SIG-M5 treated with dmso at 0.1 percent for 504 hours (cell line): Measurements from ENCODE around the gene SLC35G6.
"Not testable (repeated sequence)": the region's sequence is repeated elsewhere in the genome, so short reads cannot be mapped to it uniquely, and the experiment has no call there.

Experiments used
- DNase-seq: peaks from one replicate; lab custom pipeline; 2025; ENCODE audit not compliant: unreplicated experiment; lab: John Stamatoyannopoulos, UW

SLC35G6 gene

GRCh38 chr17:7459961-7460545 is 21.2 kb upstream of the SLC35G6 start:
- no peak for DNase-seq

DNA sequence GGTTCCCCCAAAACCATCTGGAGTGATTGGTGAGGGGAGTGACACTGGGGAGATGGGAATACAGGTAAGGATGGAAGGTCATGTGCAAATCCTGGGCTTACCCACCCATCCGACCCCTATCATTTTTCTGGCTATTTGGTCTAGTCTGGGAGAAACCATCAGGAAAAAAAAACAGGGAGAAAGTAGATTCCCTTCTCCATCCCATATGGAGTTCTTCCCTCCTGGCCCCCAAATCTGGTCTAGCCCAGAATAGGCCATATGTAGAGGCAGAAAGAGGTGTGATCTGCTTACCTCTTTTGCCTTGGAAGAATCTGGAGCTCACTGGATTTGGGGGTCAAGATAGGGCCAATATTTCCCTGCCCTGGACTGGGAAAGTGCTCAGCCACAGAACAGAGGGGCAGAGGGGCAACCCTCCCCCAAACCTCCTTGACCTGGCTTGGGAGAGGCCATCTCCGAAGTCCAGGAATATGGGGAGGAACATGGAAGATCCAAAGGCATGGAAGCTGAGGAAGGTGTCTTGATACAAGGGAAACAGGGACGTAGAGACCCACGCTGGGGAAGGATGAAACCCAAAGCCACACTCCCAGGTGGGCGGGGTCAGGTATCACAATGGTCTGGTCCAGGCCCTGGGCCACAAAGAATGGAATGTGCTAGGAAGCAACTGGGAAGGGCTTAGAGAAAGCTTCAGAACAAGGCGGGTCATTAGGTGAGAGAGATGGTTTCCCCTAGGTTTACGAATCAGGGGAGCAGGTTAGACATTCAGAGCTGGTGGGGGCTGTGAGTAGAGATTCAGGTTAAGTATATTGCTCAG is 20.2 kb upstream of the SLC35G6 start:
- DNase-seq, result no peak

DNA sequence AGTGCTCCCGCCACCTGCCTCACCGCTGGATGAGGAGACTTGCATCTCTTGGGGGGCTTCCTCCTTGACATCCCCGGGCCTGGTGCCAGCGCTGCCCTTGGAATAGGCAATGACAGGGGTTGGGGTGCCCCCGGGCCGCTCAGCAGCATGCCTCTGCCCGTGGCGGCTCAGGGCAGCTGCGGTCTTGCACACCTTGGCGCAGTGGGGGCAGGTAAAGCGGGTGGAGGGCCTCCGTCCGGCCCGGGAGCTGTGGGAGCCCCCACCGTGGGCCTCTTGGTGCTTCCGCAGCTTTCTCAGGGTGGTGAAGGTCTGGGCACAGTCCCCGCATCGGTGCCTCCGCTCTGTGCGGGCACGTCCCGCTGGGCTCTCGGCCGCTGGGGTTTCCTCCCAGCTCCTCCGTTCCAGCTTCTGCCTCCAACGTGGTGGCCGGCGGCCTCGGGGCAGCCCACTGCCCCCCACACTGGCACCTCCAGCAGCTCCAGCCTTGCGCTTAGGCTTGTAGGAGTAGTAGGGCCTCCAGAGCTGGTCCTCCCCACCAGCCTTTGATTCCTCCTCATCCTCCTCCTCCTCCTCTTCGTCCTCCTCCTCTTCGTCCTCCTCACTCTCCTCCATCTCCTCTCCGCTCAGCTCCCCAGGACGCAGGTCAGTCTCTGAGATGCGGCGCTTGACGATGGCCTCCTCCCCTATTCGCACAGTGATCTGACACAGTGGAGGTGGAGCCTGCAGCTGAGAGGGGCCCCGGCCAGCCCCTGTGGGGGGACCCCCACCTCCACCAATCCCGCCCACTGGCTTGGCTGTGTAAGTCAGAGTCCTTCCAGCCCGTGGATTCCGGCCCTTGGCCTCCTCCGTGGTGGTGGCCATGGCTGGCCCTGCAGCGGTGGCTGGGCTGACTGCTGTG is 18.5 kb upstream of the SLC35G6 start:
- no peak for DNase-seq

- DNase-seq, result no peak
Measured at GRCh38 chr17:7463372-7463846, 17.8 kb upstream of the SLC35G6 start.

GRCh38 chr17:7464081-7464480 is 17.2 kb upstream of the SLC35G6 start:
- no peak for DNase-seq

DNA sequence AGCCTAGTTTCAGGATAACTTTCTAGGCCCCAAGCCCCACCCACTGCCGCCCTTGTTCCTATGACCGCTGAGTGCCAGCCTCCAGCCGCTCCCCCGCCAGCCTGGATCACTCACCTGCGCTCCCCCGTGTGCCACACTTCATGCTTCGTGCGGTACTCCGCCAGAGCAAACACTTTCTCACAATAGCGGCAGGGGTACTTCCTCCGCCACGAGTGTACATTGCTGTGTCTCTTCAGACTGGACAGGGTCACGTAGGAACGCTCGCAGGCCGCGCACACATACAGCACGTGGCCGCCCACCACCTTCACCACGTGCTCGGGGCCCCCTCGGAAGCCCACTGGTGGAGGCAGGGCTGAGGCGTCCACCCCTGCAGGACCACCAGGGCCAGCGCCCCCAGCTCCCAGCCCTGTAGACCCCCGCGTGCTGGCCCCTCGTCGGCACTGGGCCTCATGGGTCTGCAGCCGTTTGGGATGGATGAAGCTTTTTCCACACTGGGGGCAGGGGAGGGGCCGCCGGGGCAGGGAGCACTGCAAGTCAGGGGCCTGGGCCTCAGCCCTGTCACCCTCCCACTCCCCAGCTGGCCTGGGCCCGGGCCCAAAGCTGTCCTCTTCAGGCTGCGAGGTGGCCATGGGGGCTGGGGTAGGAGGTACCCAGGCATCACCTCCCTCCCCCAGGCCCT is 15.5 kb upstream of the SLC35G6 start:
- no peak for DNase-seq

DNA sequence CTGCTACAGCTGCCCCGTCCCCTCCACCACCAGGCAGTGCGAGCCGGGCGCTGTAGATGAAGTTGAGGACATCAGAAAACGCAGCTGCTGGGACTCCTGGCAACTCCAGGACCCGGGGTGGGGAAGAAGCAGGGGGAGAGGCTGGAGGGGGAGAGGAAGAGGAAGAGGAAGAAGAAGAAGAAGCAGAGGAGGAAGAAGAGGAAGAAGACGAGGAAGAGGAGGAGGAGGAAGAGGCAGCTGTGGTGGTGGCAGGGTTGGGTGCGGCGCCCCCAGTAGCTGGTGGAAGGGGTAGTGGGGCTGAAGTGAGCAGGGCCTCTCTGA is 15.0 kb upstream of the SLC35G6 start:
- DNase-seq, result no peak

DNA sequence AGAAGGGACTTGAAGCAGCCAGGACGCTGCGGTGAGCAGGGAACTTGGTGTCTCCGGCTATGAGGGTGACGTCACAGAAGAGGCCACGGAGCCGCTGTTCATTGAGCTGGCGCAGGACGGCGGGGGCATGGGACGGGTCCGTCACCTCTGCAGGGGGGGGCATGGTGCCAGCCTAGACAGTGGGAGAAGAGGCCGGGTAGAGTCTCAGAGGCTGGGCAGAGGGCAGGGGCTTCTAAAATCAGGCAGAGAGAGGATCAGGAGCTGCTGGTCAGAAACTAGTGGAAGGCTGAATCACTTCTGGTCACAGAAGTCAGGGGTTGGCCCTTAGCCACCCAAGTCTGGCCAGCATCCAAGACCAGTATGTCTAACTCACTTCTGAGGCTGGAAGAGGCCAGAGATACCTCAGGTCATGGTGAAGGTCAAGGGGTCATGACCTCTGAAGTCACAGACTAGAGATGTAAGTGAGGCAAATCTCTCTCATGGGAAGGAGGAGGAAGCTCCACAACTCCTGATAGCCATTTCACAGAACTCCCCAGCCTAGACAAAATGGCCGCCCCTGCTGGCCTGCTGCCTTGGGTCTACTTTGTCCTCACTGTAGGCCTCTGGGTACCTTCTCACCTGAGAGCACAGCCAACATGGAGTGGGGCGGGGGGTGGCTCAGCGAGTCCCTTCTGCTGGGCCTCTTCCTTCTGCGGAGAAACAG is 14.5 kb upstream of the SLC35G6 start:
- DNase-seq, result no peak

GRCh38 chr17:7467498-7467897 is 13.7 kb upstream of the SLC35G6 start:
- no peak for DNase-seq

DNA sequence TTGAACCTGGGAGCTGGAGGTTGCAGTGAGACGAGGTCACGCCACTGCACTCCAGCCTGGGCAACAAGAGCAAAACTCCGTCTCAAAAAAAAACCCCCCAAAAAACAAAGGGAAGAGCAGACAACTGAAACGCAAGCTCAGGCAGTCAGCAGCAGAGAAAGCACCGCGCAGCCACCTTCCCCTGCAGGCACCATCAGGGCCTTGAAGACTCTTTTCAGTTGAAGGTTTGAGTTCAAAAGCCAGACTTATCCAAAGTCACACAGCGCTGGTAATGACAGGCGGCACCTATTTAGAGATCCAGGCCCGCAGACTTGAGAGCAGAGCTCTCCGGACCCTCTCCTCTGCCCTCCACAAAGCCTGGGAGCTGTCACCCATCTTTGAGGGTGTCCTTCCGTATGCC is 13.0 kb upstream of the SLC35G6 start:
- no peak for DNase-seq

DNA sequence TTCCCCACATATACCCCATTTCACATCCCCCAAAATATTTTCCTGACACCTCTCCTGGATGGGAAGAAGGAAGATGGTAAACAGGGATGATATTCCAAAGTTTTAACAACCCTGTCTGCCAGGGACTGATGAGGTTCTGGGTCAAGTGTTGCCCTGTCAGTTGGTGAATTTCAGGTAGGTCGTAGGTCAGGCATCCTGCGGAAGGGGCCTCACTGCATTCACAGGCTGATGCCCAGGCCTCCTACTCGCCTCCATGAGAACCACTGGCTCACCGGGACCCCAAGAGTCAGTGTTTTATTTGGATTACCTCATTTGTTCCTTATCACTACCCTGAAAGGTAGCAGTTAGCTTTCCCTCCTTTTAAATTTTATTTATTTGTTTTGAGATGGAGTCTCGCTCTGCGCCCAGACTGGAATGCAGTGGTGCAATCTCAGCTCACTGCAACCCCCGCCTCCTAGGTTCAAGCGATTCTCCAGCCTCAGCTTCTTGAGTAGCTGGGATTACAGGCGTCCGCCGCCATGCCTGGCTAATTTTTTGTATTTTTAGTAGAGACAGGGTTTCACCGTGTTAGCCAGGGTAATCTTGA is 12.3 kb upstream of the SLC35G6 start:
- no peak for DNase-seq

- DNase-seq, result not testable (repeated sequence)
Measured at GRCh38 chr17:7469843-7470242, 11.4 kb upstream of the SLC35G6 start.

- not testable (repeated sequence) for DNase-seq
Measured at GRCh38 chr17:7470457-7470973, 10.7 kb upstream of the SLC35G6 start.

DNA sequence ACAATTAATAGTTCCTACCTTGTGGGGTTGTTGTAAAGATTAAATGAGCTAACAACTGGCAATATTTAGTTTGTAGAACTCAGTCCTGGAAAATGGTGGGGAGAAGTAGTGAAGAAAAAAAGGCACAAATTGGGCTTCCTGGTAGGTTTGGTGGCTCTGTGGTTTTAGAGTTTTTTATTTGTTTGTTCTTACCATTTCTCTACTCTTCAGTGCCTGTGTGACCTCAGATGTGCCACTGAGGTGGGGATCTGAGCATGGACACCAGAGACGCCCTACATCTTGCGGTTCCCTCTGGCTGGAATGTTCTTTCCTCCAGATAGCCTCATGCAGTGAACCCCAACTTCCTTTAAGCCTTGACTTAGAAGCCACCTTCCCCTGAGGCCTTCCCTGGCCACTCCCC is 9.5 kb upstream of the SLC35G6 start:
- no peak for DNase-seq

GRCh38 chr17:7474767-7475166 is 6.5 kb upstream of the SLC35G6 start:
- not testable (repeated sequence) for DNase-seq

- no peak for DNase-seq
Measured at GRCh38 chr17:7475764-7476422, 5.4 kb upstream of the SLC35G6 start.

DNA sequence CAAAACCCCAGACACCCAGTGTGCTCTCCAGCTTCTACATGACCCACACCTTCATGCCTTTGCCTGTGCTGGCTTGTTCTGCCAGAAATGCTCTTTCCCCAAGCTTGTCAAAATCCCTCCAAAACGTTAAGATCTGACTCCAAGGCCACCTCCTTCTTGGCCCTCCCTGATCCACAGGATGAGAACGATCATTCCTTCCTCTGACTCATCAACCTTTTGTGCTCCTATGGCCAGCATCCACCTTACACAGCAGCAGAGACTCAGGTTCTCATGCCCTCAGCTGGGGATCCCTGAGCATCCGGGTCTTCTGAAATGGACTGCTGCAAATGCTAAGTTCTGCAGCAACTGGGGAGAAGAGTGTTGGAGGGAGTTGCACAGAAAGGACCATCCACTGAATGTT is 4.8 kb upstream of the SLC35G6 start:
- DNase-seq, result no peak

- DNase-seq, result no peak
Measured at GRCh38 chr17:7476951-7477350, 4.3 kb upstream of the SLC35G6 start.
